HEK293 (cell line): ENCODE measurements around the gene CHST1.

ENCODE experiments used
- CTCF ChIA-PET: fragments of 350-600 bp; formaldehyde crosslinking; extraction: SDS; loops from one replicate; lab custom pipeline; 2021; ENCODE audit warnings: antibody characterized with exemption; lab: Yijun Ruan, JAX
- POLR2A ChIA-PET: fragments of 300-600 bp; formaldehyde crosslinking; extraction: SDS; loops from one replicate; lab custom pipeline; 2020; ENCODE audit warnings: antibody characterized with exemption, inconsistent platforms; lab: Yijun Ruan, JAX
- H3K27ac ChIP-seq: fragments of 200-500 bp; sonication (Bioruptor generic); 2 replicates; pipeline ENCODE4 v1.5.1; 2014; ENCODE audit warnings: low read depth, low read length, control low read depth, inconsistent platforms; ENCODE audit errors: extremely low read depth
- H3K36me3 ChIP-seq, 2 experiments: fragments of 200-500 bp in 1 of 2; sonication (Bioruptor generic) in 1 of 2; 1 replicate in 1 of 2; 2 replicates in 1 of 2; pipeline ENCODE4 v1.5.1; 2014 to 2017; ENCODE audit warnings: inconsistent platforms in 2 of 2, low read length in 2 of 2; ENCODE audit not compliant: control insufficient read depth in 2 of 2, insufficient read depth in 1 of 2
- H3K4me1 ChIP-seq: fragments of 200-500 bp; sonication (Bioruptor generic); 2 replicates; pipeline ENCODE4 v1.5.1; 2014; ENCODE audit warnings: mild to moderate bottlenecking, low read length, inconsistent platforms; ENCODE audit not compliant: control insufficient read depth, insufficient read depth
- H3K4me3 ChIP-seq: 2 replicates; pipeline ENCODE4 v1.5.1; 2011; ENCODE audit warnings: low read depth, mild to moderate bottlenecking, control low read depth, low read length, moderate library complexity
- H3K9me3 ChIP-seq: fragments of 200-500 bp; sonication (Bioruptor generic); 2 replicates; pipeline ENCODE4 v1.5.1; 2014; ENCODE audit warnings: low read depth, low read length, inconsistent platforms; ENCODE audit not compliant: control insufficient read depth, insufficient read depth
- PATZ1 ChIP-seq: fragments of 450-650 bp; formaldehyde crosslinking; IDR thresholded peaks from 2 replicates; pipeline ENCODE4 v1.5.1; 2016; ENCODE audit warnings: missing biosample characterization, missing genetic modification characterization
- PRDM4 ChIP-seq: fragments of 450-650 bp; formaldehyde crosslinking; IDR thresholded peaks from 2 replicates; pipeline ENCODE4 v1.5.1; 2017; ENCODE audit warnings: missing biosample characterization, missing genetic modification characterization
- REST ChIP-seq: fragments of 450-650 bp; formaldehyde crosslinking; IDR thresholded peaks from 2 replicates; pipeline ENCODE4 v1.5.1; 2016; ENCODE audit warnings: missing biosample characterization, missing genetic modification characterization
- ZBTB10 ChIP-seq: fragments of 450-650 bp; formaldehyde crosslinking; IDR thresholded peaks from 2 replicates; pipeline ENCODE4 v1.5.1; 2016; ENCODE audit warnings: missing biosample characterization, missing genetic modification characterization
- ZBTB17 ChIP-seq: fragments of 450-650 bp; formaldehyde crosslinking; IDR thresholded peaks from 2 replicates; pipeline ENCODE4 v1.5.1; 2016; ENCODE audit warnings: missing biosample characterization, missing genetic modification characterization
- ZBTB20 ChIP-seq: fragments of 450-650 bp; formaldehyde crosslinking; IDR thresholded peaks from 2 replicates; pipeline ENCODE4 v1.5.1; 2016; ENCODE audit warnings: missing biosample characterization, missing genetic modification characterization
- ZFP3 ChIP-seq: fragments of 450-650 bp; formaldehyde crosslinking; IDR thresholded peaks from 2 replicates; pipeline ENCODE4 v1.5.1; 2016; ENCODE audit warnings: low read depth, missing biosample characterization, missing genetic modification characterization
- ZNF174 ChIP-seq: fragments of 450-650 bp; formaldehyde crosslinking; IDR thresholded peaks from 2 replicates; pipeline ENCODE4 v1.5.0; 2017; ENCODE audit warnings: missing biosample characterization, mild to moderate bottlenecking, missing genetic modification characterization
- ZNF211 ChIP-seq: fragments of 450-650 bp; formaldehyde crosslinking; IDR thresholded peaks from 2 replicates; pipeline ENCODE4 v1.5.1; 2016; ENCODE audit warnings: low read depth, missing biosample characterization, missing genetic modification characterization
- ZNF221 ChIP-seq: fragments of 450-650 bp; formaldehyde crosslinking; IDR thresholded peaks from 2 replicates; pipeline ENCODE4 v1.5.1; 2017; ENCODE audit warnings: missing biosample characterization, missing genetic modification characterization, borderline replicate concordance
- ZNF248 ChIP-seq: fragments of 450-650 bp; formaldehyde crosslinking; IDR thresholded peaks from 2 replicates; pipeline ENCODE4 v1.5.1; 2017; ENCODE audit warnings: missing biosample characterization, missing genetic modification characterization
- ZNF350 ChIP-seq: fragments of 450-650 bp; formaldehyde crosslinking; IDR thresholded peaks from 2 replicates; pipeline ENCODE4 v1.5.0; 2017; ENCODE audit warnings: missing biosample characterization, mild to moderate bottlenecking, missing genetic modification characterization
- ZNF473 ChIP-seq: fragments of 450-650 bp; formaldehyde crosslinking; IDR thresholded peaks from 2 replicates; pipeline ENCODE4 v1.5.1; 2017; ENCODE audit warnings: missing biosample characterization, missing genetic modification characterization
- ZNF585B ChIP-seq: fragments of 450-650 bp; formaldehyde crosslinking; IDR thresholded peaks from 2 replicates; pipeline ENCODE4 v1.5.1; 2016; ENCODE audit warnings: missing biosample characterization, missing genetic modification characterization
- ZNF76 ChIP-seq: fragments of 450-650 bp; formaldehyde crosslinking; IDR thresholded peaks from 2 replicates; pipeline ENCODE4; 2016; ENCODE audit warnings: low read depth, missing biosample characterization, missing genetic modification characterization, borderline replicate concordance
- TF ChIP-seq, protein P1 (sequence below): fragments of 450-650 bp; formaldehyde crosslinking; IDR thresholded peaks from 2 replicates; pipeline ENCODE4 v1.5.1; 2016; ENCODE audit warnings: missing biosample characterization, missing genetic modification characterization, borderline replicate concordance

Gene CHST1

DNA sequence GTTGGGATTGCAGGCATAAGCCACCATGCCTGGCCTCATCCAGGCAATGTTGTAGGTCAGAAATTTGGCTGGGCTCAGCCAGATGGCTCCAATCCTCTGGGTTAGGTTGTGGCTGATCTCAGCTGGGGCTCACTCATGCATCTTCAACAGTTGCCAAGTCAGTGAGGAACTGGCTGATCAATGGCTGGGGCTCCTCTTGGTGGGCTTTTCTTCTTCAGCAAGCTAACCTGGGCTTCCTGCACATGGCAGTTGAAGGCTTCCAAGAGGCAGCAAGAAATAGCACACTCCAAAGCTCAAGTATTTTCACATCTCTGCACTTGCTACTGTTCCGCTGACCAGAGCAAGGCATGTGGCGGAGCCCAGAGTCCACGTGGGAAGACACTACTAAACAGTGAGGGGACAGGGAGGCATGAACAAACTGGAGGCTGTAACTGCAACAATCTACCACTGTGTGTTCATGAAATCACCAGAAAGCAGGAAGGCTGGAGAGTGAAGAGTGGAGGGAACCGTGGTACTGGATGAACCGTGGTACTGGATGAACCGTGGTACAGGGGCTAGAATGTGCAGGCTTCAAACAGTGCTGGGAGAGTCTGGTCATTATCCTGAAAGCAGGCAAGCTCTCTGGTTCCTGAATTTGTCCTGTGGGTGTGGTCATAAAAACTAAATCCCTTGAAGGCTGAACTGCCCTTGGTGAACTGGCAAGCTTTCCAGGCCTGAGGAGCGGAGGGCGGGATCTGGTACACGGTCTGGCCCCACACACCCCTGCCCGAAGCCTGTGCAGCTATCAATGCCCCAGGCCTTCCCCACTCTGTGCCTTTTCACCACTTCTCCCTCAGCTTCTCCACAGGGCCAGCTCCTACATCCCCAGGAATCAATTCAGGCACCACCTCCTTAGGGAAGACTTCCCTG lies 20.2 kb downstream of the CHST1 start (continued):
- TF ChIP-seq ZNF585B (tag by site-specific recombination) = no peak

GRCh38 chr11:45643598-45644260 lies 21.7 kb downstream of the CHST1 start:
- Histone ChIP-seq H3K4me3 (no peak overlapping the region), H3K36me3 (no peaks in the 10 kb centered on the region), H3K9me3 (no peaks in the 10 kb centered on the region), H3K4me1 (no peaks in the 10 kb centered on the region), H3K27ac (no peak overlapping the region)
- ChIA-PET POLR2A (interaction anchor here (0.5 kb wide), 1 partner anchor 47 kb away, joined by 5 read pairs; no protein-coding TSS in a partner anchor), CTCF (interaction anchor here (0.6 to 3.6 kb wide), 5 partner anchors 12 to 273 kb away, joined by 4 to 30 read pairs (median 5); no protein-coding TSS in a partner anchor)
- no peak for TF ChIP-seq ZBTB20 (tag by site-specific recombination)
- no peak for TF ChIP-seq ZNF221 (tag by site-specific recombination)
- TF ChIP-seq ZNF248 (tag by site-specific recombination) = no peak
- no peak for TF ChIP-seq ZFP3
- no peak for TF ChIP-seq ZBTB17 (tag by site-specific recombination)
- TF ChIP-seq ZBTB10 (tag by site-specific recombination) = no peak
- TF ChIP-seq, protein P1, sequence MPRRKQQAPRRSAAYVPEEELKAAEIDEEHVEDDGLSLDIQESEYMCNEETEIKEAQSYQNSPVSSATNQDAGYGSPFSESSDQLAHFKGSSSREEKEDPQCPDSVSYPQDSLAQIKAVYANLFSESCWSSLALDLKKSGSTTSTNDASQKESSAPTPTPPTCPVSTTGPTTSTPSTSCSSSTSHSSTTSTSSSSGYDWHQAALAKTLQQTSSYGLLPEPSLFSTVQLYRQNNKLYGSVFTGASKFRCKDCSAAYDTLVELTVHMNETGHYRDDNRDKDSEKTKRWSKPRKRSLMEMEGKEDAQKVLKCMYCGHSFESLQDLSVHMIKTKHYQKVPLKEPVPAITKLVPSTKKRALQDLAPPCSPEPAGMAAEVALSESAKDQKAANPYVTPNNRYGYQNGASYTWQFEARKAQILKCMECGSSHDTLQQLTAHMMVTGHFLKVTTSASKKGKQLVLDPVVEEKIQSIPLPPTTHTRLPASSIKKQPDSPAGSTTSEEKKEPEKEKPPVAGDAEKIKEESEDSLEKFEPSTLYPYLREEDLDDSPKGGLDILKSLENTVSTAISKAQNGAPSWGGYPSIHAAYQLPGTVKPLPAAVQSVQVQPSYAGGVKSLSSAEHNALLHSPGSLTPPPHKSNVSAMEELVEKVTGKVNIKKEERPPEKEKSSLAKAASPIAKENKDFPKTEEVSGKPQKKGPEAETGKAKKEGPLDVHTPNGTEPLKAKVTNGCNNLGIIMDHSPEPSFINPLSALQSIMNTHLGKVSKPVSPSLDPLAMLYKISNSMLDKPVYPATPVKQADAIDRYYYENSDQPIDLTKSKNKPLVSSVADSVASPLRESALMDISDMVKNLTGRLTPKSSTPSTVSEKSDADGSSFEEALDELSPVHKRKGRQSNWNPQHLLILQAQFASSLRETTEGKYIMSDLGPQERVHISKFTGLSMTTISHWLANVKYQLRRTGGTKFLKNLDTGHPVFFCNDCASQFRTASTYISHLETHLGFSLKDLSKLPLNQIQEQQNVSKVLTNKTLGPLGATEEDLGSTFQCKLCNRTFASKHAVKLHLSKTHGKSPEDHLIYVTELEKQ (tag by site-specific recombination) = no peak
- TF ChIP-seq ZNF585B (tag by site-specific recombination) = no peak
- no peak for TF ChIP-seq ZNF174 (tag by site-specific recombination)
- TF ChIP-seq PATZ1 (tag by site-specific recombination) = no peak
- TF ChIP-seq ZNF350 (tag by site-specific recombination) = no peak
- no peak for TF ChIP-seq ZNF76 (tag by site-specific recombination)
- no peak for TF ChIP-seq ZNF473 (tag by site-specific recombination)
- no peak for TF ChIP-seq ZNF211 (tag by site-specific recombination)
- no peak for TF ChIP-seq REST (tag by site-specific recombination)
- no peak for TF ChIP-seq PRDM4 (tag by site-specific recombination)
